ENCODE measurements around the gene SNX8. TPM values are rescaled to one million over a fixed set of nuclear protein-coding genes. Genes with fewer than 3 reads are reported as not detected.

The SNX8 gene
- total RNA-seq, 2 experiments from 2014 or later: 37.1 to 42.4 TPM

GRCh38 chr7:2209146-2209960 lies 104.9 kb downstream of the SNX8 start:
- Mint-ChIP-seq H3K9me3 (ENCODE audit: low read depth) (no peaks in the 10 kb centered on the region), H3K4me1 (peaks cover 4% of the 10 kb centered on the region), H3K27me3 (no peaks in the 10 kb centered on the region), H3K36me3 (ENCODE audit: low read depth) (peaks cover 16% of the 10 kb centered on the region), H3K4me3 (no peak overlapping the region), H3K27ac (no peak overlapping the region)
- ChIA-PET CTCF (interaction anchor here (0.6 to 1.0 kb wide), 2 partner anchors 38 to 654 kb away, joined by 3 to 4 read pairs; no protein-coding TSS in a partner anchor), POLR2A (no interaction called here)
- intact Hi-C loops (cut with DNase I, micrococcal nuclease): loop anchor here in 1 of 2 experiments (1.0 to 5.0 kb wide), 3 partner anchors 107 to 630 kb away; no protein-coding TSS in a partner anchor
- DNase-seq (peak; percentile 72), ATAC-seq (no peak)

- ATAC-seq: no peak
- H3K4me3 Mint-ChIP-seq: no peak overlapping the region
- intact Hi-C loops (cut with DNase I, micrococcal nuclease): loop anchor here in 1 of 2 experiments (1.0 to 5.0 kb wide), 3 partner anchors 106 to 629 kb away; no protein-coding TSS in a partner anchor
- peaks cover 11% of the 10 kb centered on the region for H3K36me3 Mint-ChIP-seq (ENCODE audit: low read depth)
- no peaks in the 10 kb centered on the region for H3K9me3 Mint-ChIP-seq (ENCODE audit: low read depth)
- H3K27ac Mint-ChIP-seq: no peak overlapping the region
- DNase-seq: no peak
- H3K27me3 Mint-ChIP-seq: no peaks in the 10 kb centered on the region
- ChIA-PET POLR2A (no interaction called here), CTCF (interaction anchor here (1.0 kb wide), 1 partner anchor 37 kb away, joined by 3 read pairs; no protein-coding TSS in a partner anchor)
- H3K4me1 Mint-ChIP-seq: peaks cover 4% of the 10 kb centered on the region
Measured at GRCh38 chr7:2208712-2209111, 105.5 kb downstream of the SNX8 start.

- POLR2A ChIA-PET: no interaction called here
- Mint-ChIP-seq H3K4me3 (no peak overlapping the region), H3K36me3 (ENCODE audit: low read depth) (peaks cover 8% of the 10 kb centered on the region), H3K9me3 (ENCODE audit: low read depth) (no peaks in the 10 kb centered on the region), H3K27me3 (no peaks in the 10 kb centered on the region), H3K27ac (no peak overlapping the region), H3K4me1 (peaks cover 4% of the 10 kb centered on the region)
- DNase-seq: no peak
- intact Hi-C loops (cut with DNase I, micrococcal nuclease): loop anchor here in 1 of 2 experiments (5.0 kb wide), 1 partner anchor 103 kb away; no protein-coding TSS in a partner anchor
- ATAC-seq: no peak
- CTCF ChIA-PET: no interaction called here
Measured at GRCh38 chr7:2205036-2205780, 109.0 kb downstream of the SNX8 start.

- no peak for DNase-seq
- Mint-ChIP-seq H3K4me1 (no peaks in the 10 kb centered on the region), H3K27ac (no peak overlapping the region), H3K4me3 (no peak overlapping the region), H3K9me3 (ENCODE audit: low read depth) (no peaks in the 10 kb centered on the region), H3K36me3 (ENCODE audit: low read depth) (peaks cover 8% of the 10 kb centered on the region), H3K27me3 (no peaks in the 10 kb centered on the region)
- ChIA-PET CTCF (interaction anchor here (1.2 kb wide), 1 partner anchor 9 kb away, joined by 4 read pairs; no protein-coding TSS in a partner anchor), POLR2A (no interaction called here)
- intact Hi-C loops (cut with DNase I, micrococcal nuclease): no loop called here
- ATAC-seq: no peak
Measured at GRCh38 chr7:2204446-2204845, 109.8 kb downstream of the SNX8 start.

GRCh38 chr7:2203766-2204300 lies 110.4 kb downstream of the SNX8 start:
- intact Hi-C loops (cut with DNase I, micrococcal nuclease): no loop called here
- POLR2A ChIA-PET: no interaction called here

GRCh38 chr7:2202901-2203765 lies 111.1 kb downstream of the SNX8 start:
- CTCF ChIA-PET: interaction anchor here (0.6 to 1.2 kb wide), 2 partner anchors 29 to 35 kb away, joined by 3 to 6 read pairs; partner anchors contain the start of gene MAD1L1
- POLR2A ChIA-PET: no interaction called here
- Mint-ChIP-seq H3K27ac (no peak overlapping the region), H3K27me3 (no peaks in the 10 kb centered on the region), H3K9me3 (ENCODE audit: low read depth) (no peaks in the 10 kb centered on the region), H3K4me1 (no peaks in the 10 kb centered on the region), H3K4me3 (no peak overlapping the region), H3K36me3 (ENCODE audit: low read depth) (peaks cover 8% of the 10 kb centered on the region)
- no peak for DNase-seq
- no peak for ATAC-seq
- intact Hi-C loops (cut with DNase I, micrococcal nuclease): no loop called here

More at GRCh38 chr7:2203766-2204300, 110.4 kb downstream of the SNX8 start:
- H3K36me3 Mint-ChIP-seq (ENCODE audit: low read depth): peaks cover 8% of the 10 kb centered on the region
- H3K27me3 Mint-ChIP-seq: no peaks in the 10 kb centered on the region
- H3K27ac Mint-ChIP-seq: no peak overlapping the region
- DNase-seq (no peak), ATAC-seq (no peak)
- no peak overlapping the region for H3K4me3 Mint-ChIP-seq
- no peaks in the 10 kb centered on the region for H3K9me3 Mint-ChIP-seq (ENCODE audit: low read depth)
- CTCF ChIA-PET: interaction anchor here (0.6 to 1.2 kb wide), 3 partner anchors 9 to 35 kb away, joined by 3 to 6 read pairs (median 4); partner anchors contain the start of gene MAD1L1
- H3K4me1 Mint-ChIP-seq: no peaks in the 10 kb centered on the region

GRCh38 chr7:2202361-2202761 lies 111.9 kb downstream of the SNX8 start:
- ATAC-seq: no peak
- DNase-seq: no peak
- intact Hi-C loops (cut with DNase I, micrococcal nuclease): no loop called here
- no peaks in the 10 kb centered on the region for H3K27me3 Mint-ChIP-seq
- H3K9me3 Mint-ChIP-seq (ENCODE audit: low read depth): no peaks in the 10 kb centered on the region
- H3K27ac Mint-ChIP-seq: no peak overlapping the region
- peaks cover 11% of the 10 kb centered on the region for H3K36me3 Mint-ChIP-seq (ENCODE audit: low read depth)
- POLR2A ChIA-PET: no interaction called here
- H3K4me3 Mint-ChIP-seq: no peak overlapping the region
- H3K4me1 Mint-ChIP-seq: no peaks in the 10 kb centered on the region
- CTCF ChIA-PET: interaction anchor here (0.9 kb wide), 1 partner anchor 12 kb away, joined by 3 read pairs; no protein-coding TSS in a partner anchor

Small RNA genes within 50 kb of the gene (microRNA-seq; reads per million reads assigned to microRNA genes)
- not detected for gene MIR6836 (ENCODE audit: borderline replicate concordance)

Other genes with a start within 250 kb of the SNX8 start
- gene MAD1L1, start 81.5 kb downstream of the SNX8 start, total RNA-seq: 10 to 100 TPM; 50.2 to 61.7 TPM
- gene MRM2, start 72.2 kb downstream of the SNX8 start, total RNA-seq: 10 to 100 TPM; 28.7 to 32.1 TPM
- gene NUDT1, start 72.2 kb downstream of the SNX8 start, total RNA-seq: 100 to 1,000 TPM in 1 of 2 experiments, 10 to 100 TPM in 1; 52.5 to 100 TPM
- gene EIF3B, start 40.4 kb upstream of the SNX8 start, total RNA-seq: 100 to 1,000 TPM; 185 to 227 TPM
- gene CHST12, start 89.2 kb upstream of the SNX8 start, total RNA-seq: 1 to 10 TPM; 1.8 to 1.9 TPM
- gene GRIFIN, start 162.0 kb upstream of the SNX8 start, total RNA-seq: not detected
- gene LFNG, start 205.3 kb upstream of the SNX8 start, total RNA-seq: 10 to 100 TPM; 14.9 to 23.3 TPM
- 10 to 100 TPM; 34.7 to 35.9 TPM for gene BRAT1, start 241.1 kb upstream of the SNX8 start, total RNA-seq
- gene IQCE, start 244.5 kb upstream of the SNX8 start, total RNA-seq: 1 to 10 TPM; 7.2 to 8.4 TPM